GM12878 (cell line): ENCODE measurements around the gene LRP10. TPM values are rescaled to one million over a fixed set of nuclear protein-coding genes. Genes with fewer than 3 reads are reported as not detected.

Experiments used
- CBX3 ChIP-seq: fragments of 200-600 bp; sonication (generic); IDR thresholded peaks from 2 replicates; pipeline ENCODE4 v1.6.1; 2016; ENCODE audit warnings: low read depth, borderline replicate concordance
- IKZF2 ChIP-seq, 2 experiments: fragments of 450-650 bp; IDR thresholded peaks; 2 replicates each; pipeline ENCODE4 v1.6.1; 2017; ENCODE audit warnings: mild to moderate bottlenecking in 2 of 2, moderate library complexity in 2 of 2
- MXI1 ChIP-seq: fragments of 150-350 bp; IDR thresholded peaks from 2 replicates; pipeline ENCODE4 v1.6.1; 2011; ENCODE audit warnings: low read depth, mild to moderate bottlenecking, inconsistent platforms, low read length, improper control_type of control experiment
- SKIL ChIP-seq: fragments of 450-650 bp; IDR thresholded peaks from 2 replicates; pipeline ENCODE4 v1.6.1; 2017; ENCODE audit warnings: mild to moderate bottlenecking, low read depth, inconsistent platforms; ENCODE audit not compliant: poor library complexity, severe bottlenecking
- ZZZ3 ChIP-seq: IDR thresholded peaks from 2 replicates; pipeline ENCODE4 v1.6.1; 2011; ENCODE audit warnings: low read depth; ENCODE audit not compliant: control insufficient read depth, insufficient read length
- polyA plus RNA-seq, 11 experiments: library from polyadenylated mRNA; depleted of rRNA in 4 of 11; unstranded in 6 of 11; stranded (reverse) in 5 of 11; fragments of >200 nt; fragmentation: Nextera tagmentation in 4 of 11; fragmentation: Illumina TruSeq in 1 of 11; extraction: Ambion mirVana in 4 of 11; extraction: Trizol in 1 of 11; gene quantifications; 1 replicate in 1 of 11; 2 replicates in 10 of 11; pipeline versions ENCODE4 v1.2.1 to v1.2.3, GENCODE V29; 2011 to 2016; ENCODE audit warnings: inconsistent platforms in 2 of 11, missing spikeins in 2 of 11, low read depth in 1 of 11
- total RNA-seq, 4 experiments: library from RNA; depleted of rRNA in 3 of 4; stranded (reverse); fragments of >200 nt in 3 of 4; fragmentation: Illumina TruSeq in 1 of 4; extraction: Trizol in 1 of 4; gene quantifications; 2 replicates each; pipeline versions ENCODE4 v1.2.1 to v1.2.3, GENCODE V29; 2013 to 2021
- TF ChIP-seq, protein P1 (sequence below), 3 experiments: IDR thresholded peaks in 2 of 3; conservative IDR thresholded peaks in 1 of 3; 2 replicates each; pipeline ENCODE4 v1.5.1; 2011; ENCODE audit warnings: low read depth in 3 of 3, low read length in 3 of 3, mild to moderate bottlenecking in 3 of 3, control low read depth in 2 of 3, moderate library complexity in 2 of 3, inconsistent platforms in 1 of 3, mixed read lengths in 1 of 3; ENCODE audit not compliant: control insufficient read depth in 2 of 3, insufficient read depth in 1 of 3; ENCODE audit errors: extremely low read depth in 1 of 3

LRP10 gene
- total and polyA plus RNA-seq, 10 of the 15 experiments (the other 5 are each of a cell fraction or from before 2014, with no cell fraction given) = 3.0 to 56.9 (median 20.9) TPM

DNA sequence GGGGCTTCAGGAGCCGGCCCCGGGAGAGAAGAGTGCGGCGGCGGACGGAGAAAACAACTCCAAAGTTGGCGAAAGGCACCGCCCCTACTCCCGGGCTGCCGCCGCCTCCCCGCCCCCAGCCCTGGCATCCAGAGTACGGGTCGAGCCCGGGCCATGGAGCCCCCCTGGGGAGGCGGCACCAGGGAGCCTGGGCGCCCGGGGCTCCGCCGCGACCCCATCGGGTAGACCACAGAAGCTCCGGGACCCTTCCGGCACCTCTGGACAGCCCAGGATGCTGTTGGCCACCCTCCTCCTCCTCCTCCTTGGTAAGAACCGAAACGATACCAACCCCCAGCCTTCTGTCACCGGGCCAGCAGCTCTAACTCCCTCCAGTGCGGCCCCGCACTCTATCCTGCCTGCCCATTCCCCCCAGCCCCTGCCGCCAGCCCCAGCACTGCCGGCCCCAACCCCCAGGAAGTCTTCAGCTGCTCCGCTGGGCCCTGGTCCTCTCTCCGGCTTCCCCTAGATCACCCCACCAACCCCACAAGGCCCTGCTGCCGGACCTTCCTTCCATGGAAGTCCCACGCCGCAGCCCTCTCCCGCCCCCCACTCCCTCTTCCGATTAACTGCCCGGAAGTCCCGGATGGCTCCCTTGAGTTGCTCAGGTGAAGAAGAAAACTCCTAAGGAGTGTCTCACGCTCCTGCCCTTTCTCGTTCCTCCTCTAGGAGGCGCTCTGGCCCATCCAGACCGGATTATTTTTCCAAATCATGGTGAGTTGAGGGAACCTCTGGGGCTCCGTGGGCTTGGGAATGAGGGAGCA is 693 bp downstream of the LRP10 start (continued):
- TF ChIP-seq, protein P1, sequence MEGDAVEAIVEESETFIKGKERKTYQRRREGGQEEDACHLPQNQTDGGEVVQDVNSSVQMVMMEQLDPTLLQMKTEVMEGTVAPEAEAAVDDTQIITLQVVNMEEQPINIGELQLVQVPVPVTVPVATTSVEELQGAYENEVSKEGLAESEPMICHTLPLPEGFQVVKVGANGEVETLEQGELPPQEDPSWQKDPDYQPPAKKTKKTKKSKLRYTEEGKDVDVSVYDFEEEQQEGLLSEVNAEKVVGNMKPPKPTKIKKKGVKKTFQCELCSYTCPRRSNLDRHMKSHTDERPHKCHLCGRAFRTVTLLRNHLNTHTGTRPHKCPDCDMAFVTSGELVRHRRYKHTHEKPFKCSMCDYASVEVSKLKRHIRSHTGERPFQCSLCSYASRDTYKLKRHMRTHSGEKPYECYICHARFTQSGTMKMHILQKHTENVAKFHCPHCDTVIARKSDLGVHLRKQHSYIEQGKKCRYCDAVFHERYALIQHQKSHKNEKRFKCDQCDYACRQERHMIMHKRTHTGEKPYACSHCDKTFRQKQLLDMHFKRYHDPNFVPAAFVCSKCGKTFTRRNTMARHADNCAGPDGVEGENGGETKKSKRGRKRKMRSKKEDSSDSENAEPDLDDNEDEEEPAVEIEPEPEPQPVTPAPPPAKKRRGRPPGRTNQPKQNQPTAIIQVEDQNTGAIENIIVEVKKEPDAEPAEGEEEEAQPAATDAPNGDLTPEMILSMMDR (IDR thresholded peaks at IDR 0.05 in 2 of 3, conservative IDR thresholded peaks at IDR 0.05 in 1 of 3; ENCODE audit: control insufficient read depth in 2 of 3, extremely low read depth in 1 of 3, insufficient read depth in 1 of 3, low read depth in 3 of 3, low read length in 3 of 3) = peak; percentile 95 to 98 (median 95)
- TF ChIP-seq SKIL (peak; percentile 59), CBX3 (no peak), MXI1 (peak; percentile 23; the same call in 1 of the 2 replicates), ZZZ3 (no peak), IKZF2 (IDR thresholded peaks at IDR 0.05) (peak; percentile 87 to 88)
